HepG2 (cell line): Measurements from ENCODE around the gene TOMM20. TPM values are rescaled to one million over a fixed set of nuclear protein-coding genes. Genes with fewer than 3 reads are reported as not detected.

Experiments
- CCAR2 ChIP-seq: fragments of 200-400 bp; formaldehyde crosslinking; optimal IDR thresholded peaks from 2 replicates; pipeline ENCODE3; 2018; ENCODE audit warnings: low read depth, mild to moderate bottlenecking, low read length, moderate library complexity
- FOXK1 ChIP-seq: sonication (generic); formaldehyde crosslinking; IDR thresholded peaks from 2 replicates; pipeline ENCODE4 v1.4.0; 2020; ENCODE audit warnings: low read depth, missing genetic modification reagents, borderline replicate concordance
- GFI1 ChIP-seq: sonication (generic); formaldehyde crosslinking; IDR thresholded peaks from 2 replicates; pipeline ENCODE4 v1.5.0; 2020; ENCODE audit warnings: missing genetic modification reagents, mild to moderate bottlenecking, borderline replicate concordance
- GTF3A ChIP-seq: sonication (generic); formaldehyde crosslinking; conservative IDR thresholded peaks from 2 replicates; pipeline ENCODE4 v1.4.0; 2020; ENCODE audit warnings: mild to moderate bottlenecking, missing genetic modification reagents
- RCOR2 ChIP-seq: IDR thresholded peaks from 2 replicates; pipeline ENCODE4 v1.6.1; 2016; ENCODE audit warnings: missing biosample characterization, missing genetic modification reagents
- THYN1 ChIP-seq: sonication (generic); formaldehyde crosslinking; IDR thresholded peaks from 2 replicates; pipeline ENCODE4 v1.8.1; 2023; ENCODE audit warnings: low read depth, mild to moderate bottlenecking, moderate library complexity, missing genetic modification reagents, borderline replicate concordance
- TP53 ChIP-seq: sonication (generic); formaldehyde crosslinking; conservative IDR thresholded peaks from 2 replicates; pipeline ENCODE4 v1.4.0; 2020; ENCODE audit warnings: missing genetic modification reagents
- ZFP1 ChIP-seq: IDR thresholded peaks from 2 replicates; pipeline ENCODE4 v1.6.1; 2016
- ZFP36L1 ChIP-seq: sonication (generic); formaldehyde crosslinking; IDR thresholded peaks from 2 replicates; pipeline ENCODE4 v1.8.0; 2022; ENCODE audit warnings: mild to moderate bottlenecking, missing genetic modification reagents, moderate library complexity
- ZNF607 ChIP-seq: sonication (generic); formaldehyde crosslinking; IDR thresholded peaks from 2 replicates; pipeline ENCODE4 v1.5.1; 2020; ENCODE audit warnings: missing genetic modification reagents, mild to moderate bottlenecking, borderline replicate concordance
- polyA plus RNA-seq, 8 experiments: library from polyadenylated mRNA; depleted of rRNA in 3 of 8; stranded (reverse) in 7 of 8; unstranded in 1 of 8; fragments of >200 nt; fragmentation: Illumina TruSeq in 4 of 8; extraction: Trizol in 4 of 8; gene quantifications; 2 replicates each; pipeline versions ENCODE4 v1.2.1 to v1.2.3, GENCODE V29; 2011 to 2016; ENCODE audit warnings: low read depth in 4 of 8, missing spikeins in 1 of 8, mixed read lengths in 1 of 8; ENCODE audit not compliant: insufficient read depth in 1 of 8
- total RNA-seq, 5 experiments: library from RNA; depleted of rRNA; stranded (reverse); fragments of >200 nt; fragmentation: Illumina TruSeq; extraction: Trizol; gene quantifications; 2 replicates each; pipeline ENCODE4 v1.2.3, GENCODE V29; 2016; ENCODE audit warnings: low read depth in 1 of 5
- TF ChIP-seq, protein P1 (sequence below): sonication (generic); formaldehyde crosslinking; IDR thresholded peaks from 2 replicates; pipeline ENCODE4 v1.4.0; 2020; ENCODE audit warnings: missing genetic modification reagents
- TF ChIP-seq, protein P2 (sequence below): sonication (generic); formaldehyde crosslinking; IDR thresholded peaks from 2 replicates; pipeline ENCODE4 v1.5.0; 2020; ENCODE audit warnings: mild to moderate bottlenecking, missing genetic modification reagents
- TF ChIP-seq, protein P3 (sequence below), 2 experiments: sonication (generic) in 1 of 2; formaldehyde crosslinking in 1 of 2; IDR thresholded peaks; 2 replicates each; pipeline versions ENCODE4 v1.4.0 to v1.6.1; 2018 to 2020; ENCODE audit warnings: missing genetic modification reagents in 2 of 2, borderline replicate concordance in 1 of 2, low read depth in 1 of 2, mild to moderate bottlenecking in 1 of 2, missing biosample characterization in 1 of 2
- TF ChIP-seq, protein P4 (sequence below): sonication (generic); formaldehyde crosslinking; IDR thresholded peaks from 2 replicates; pipeline ENCODE4 v1.4.0; 2020; ENCODE audit warnings: missing genetic modification reagents, borderline replicate concordance
- TF ChIP-seq, protein P5 (sequence below): sonication (generic); formaldehyde crosslinking; IDR thresholded peaks from 2 replicates; pipeline ENCODE4 v1.4.0; 2020; ENCODE audit warnings: missing genetic modification reagents, borderline replicate concordance

The TOMM20 gene
- total and polyA plus RNA-seq, 2 of the 13 experiments (the other 11 are each of a cell fraction or from before 2014, with no cell fraction given) = 153 to 376 TPM

DNA sequence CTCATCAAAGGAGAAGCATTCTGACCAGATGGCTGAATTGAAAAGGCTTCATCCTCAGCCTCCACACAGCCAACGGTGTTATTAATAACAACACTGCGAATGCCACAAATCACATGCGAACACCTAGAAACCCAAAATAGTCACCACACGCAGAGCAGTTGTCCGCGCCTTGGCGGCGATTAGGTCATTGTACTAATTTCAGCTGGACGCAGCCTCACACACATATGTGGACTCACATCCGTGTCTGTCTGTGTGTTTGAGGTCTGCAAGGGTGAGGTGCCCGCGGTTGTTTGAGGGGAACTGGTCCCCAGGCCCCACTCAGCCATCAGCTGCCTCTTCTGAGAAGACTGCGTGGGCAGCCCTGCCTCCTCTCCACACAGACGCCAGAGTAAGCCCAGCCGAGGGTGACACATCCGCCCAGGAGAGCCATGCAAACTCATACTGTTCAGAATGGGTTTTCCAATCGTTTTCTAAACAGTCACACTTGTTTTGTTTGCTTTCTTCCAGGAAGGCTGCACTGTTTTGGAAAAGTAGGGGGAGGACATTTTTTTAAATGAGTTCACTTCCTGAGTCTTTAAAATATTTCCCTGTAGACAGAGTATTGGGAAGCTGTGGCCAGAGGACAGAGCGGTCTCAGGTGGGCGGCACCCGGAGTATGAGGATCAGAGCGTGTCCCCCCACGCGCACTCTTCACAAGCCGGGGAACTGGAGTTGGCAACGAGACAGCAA is 53.4 kb downstream of the TOMM20 start (continued):
- TF ChIP-seq, protein P1, sequence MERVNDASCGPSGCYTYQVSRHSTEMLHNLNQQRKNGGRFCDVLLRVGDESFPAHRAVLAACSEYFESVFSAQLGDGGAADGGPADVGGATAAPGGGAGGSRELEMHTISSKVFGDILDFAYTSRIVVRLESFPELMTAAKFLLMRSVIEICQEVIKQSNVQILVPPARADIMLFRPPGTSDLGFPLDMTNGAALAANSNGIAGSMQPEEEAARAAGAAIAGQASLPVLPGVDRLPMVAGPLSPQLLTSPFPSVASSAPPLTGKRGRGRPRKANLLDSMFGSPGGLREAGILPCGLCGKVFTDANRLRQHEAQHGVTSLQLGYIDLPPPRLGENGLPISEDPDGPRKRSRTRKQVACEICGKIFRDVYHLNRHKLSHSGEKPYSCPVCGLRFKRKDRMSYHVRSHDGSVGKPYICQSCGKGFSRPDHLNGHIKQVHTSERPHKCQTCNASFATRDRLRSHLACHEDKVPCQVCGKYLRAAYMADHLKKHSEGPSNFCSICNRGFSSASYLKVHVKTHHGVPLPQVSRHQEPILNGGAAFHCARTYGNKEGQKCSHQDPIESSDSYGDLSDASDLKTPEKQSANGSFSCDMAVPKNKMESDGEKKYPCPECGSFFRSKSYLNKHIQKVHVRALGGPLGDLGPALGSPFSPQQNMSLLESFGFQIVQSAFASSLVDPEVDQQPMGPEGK (CRISPR knock-in tag) = no peak
- peak; percentile 30; the same call in 1 of the 2 replicates for TF ChIP-seq ZNF607
- TF ChIP-seq FOXK1 (CRISPR knock-in tag) = 0 out of 2 replicates have a peak, but pooled peaks have one; percentile 45
- TF ChIP-seq, protein P2, sequence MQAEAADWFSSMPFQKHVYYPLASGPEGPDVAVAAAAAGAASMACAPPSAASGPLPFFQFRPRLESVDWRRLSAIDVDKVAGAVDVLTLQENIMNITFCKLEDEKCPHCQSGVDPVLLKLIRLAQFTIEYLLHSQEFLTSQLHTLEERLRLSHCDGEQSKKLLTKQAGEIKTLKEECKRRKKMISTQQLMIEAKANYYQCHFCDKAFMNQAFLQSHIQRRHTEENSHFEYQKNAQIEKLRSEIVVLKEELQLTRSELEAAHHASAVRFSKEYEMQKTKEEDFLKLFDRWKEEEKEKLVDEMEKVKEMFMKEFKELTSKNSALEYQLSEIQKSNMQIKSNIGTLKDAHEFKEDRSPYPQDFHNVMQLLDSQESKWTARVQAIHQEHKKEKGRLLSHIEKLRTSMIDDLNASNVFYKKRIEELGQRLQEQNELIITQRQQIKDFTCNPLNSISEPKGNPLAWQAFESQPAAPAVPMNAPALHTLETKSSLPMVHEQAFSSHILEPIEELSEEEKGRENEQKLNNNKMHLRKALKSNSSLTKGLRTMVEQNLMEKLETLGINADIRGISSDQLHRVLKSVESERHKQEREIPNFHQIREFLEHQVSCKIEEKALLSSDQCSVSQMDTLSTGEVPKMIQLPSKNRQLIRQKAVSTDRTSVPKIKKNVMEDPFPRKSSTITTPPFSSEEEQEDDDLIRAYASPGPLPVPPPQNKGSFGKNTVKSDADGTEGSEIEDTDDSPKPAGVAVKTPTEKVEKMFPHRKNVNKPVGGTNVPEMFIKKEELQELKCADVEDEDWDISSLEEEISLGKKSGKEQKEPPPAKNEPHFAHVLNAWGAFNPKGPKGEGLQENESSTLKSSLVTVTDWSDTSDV (CRISPR knock-in tag) = no peak
- peak; percentile 67; the same call in 1 of the 2 replicates for TF ChIP-seq GFI1 (CRISPR knock-in tag)
- TF ChIP-seq, protein P3, sequence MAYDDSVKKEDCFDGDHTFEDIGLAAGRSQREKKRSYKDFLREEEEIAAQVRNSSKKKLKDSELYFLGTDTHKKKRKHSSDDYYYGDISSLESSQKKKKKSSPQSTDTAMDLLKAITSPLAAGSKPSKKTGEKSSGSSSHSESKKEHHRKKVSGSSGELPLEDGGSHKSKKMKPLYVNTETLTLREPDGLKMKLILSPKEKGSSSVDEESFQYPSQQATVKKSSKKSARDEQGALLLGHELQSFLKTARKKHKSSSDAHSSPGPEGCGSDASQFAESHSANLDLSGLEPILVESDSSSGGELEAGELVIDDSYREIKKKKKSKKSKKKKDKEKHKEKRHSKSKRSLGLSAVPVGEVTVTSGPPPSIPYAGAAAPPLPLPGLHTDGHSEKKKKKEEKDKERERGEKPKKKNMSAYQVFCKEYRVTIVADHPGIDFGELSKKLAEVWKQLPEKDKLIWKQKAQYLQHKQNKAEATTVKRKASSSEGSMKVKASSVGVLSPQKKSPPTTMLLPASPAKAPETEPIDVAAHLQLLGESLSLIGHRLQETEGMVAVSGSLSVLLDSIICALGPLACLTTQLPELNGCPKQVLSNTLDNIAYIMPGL (CRISPR knock-in tag; IDR thresholded peaks at IDR 0.05; ENCODE audit: borderline replicate concordance in 1 of 2, low read depth in 1 of 2) = 0 out of 4 replicates have a peak, but pooled peaks of 1 of the 2 experiments have one; percentile 47
- no peak for TF ChIP-seq RCOR2
- no peak for TF ChIP-seq ZFP1 (CRISPR knock-in tag)
- no peak for TF ChIP-seq CCAR2
- TF ChIP-seq ZFP36L1 (CRISPR knock-in tag) = no peak; the same call in 1 of the 2 replicates
- TF ChIP-seq, protein P4, sequence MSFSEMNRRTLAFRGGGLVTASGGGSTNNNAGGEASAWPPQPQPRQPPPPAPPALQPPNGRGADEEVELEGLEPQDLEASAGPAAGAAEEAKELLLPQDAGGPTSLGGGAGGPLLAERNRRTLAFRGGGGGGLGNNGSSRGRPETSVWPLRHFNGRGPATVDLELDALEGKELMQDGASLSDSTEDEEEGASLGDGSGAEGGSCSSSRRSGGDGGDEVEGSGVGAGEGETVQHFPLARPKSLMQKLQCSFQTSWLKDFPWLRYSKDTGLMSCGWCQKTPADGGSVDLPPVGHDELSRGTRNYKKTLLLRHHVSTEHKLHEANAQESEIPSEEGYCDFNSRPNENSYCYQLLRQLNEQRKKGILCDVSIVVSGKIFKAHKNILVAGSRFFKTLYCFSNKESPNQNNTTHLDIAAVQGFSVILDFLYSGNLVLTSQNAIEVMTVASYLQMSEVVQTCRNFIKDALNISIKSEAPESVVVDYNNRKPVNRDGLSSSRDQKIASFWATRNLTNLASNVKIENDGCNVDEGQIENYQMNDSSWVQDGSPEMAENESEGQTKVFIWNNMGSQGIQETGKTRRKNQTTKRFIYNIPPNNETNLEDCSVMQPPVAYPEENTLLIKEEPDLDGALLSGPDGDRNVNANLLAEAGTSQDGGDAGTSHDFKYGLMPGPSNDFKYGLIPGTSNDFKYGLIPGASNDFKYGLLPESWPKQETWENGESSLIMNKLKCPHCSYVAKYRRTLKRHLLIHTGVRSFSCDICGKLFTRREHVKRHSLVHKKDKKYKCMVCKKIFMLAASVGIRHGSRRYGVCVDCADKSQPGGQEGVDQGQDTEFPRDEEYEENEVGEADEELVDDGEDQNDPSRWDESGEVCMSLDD (CRISPR knock-in tag) = peak; percentile 46; the same call in 1 of the 2 replicates
- no peak for TF ChIP-seq TP53
- no peak for TF ChIP-seq THYN1
- TF ChIP-seq GTF3A (CRISPR knock-in tag) = 0 out of 2 replicates have a peak, but pooled peaks have one; percentile 35
- TF ChIP-seq, protein P5, sequence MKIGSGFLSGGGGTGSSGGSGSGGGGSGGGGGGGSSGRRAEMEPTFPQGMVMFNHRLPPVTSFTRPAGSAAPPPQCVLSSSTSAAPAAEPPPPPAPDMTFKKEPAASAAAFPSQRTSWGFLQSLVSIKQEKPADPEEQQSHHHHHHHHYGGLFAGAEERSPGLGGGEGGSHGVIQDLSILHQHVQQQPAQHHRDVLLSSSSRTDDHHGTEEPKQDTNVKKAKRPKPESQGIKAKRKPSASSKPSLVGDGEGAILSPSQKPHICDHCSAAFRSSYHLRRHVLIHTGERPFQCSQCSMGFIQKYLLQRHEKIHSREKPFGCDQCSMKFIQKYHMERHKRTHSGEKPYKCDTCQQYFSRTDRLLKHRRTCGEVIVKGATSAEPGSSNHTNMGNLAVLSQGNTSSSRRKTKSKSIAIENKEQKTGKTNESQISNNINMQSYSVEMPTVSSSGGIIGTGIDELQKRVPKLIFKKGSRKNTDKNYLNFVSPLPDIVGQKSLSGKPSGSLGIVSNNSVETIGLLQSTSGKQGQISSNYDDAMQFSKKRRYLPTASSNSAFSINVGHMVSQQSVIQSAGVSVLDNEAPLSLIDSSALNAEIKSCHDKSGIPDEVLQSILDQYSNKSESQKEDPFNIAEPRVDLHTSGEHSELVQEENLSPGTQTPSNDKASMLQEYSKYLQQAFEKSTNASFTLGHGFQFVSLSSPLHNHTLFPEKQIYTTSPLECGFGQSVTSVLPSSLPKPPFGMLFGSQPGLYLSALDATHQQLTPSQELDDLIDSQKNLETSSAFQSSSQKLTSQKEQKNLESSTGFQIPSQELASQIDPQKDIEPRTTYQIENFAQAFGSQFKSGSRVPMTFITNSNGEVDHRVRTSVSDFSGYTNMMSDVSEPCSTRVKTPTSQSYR (CRISPR knock-in tag) = peak; percentile 34; the same call in 1 of the 2 replicates
